Lower leg skin (tissue), 4 donors: ENCODE measurements around the gene SOCS6. TPM values are rescaled to one million over a fixed set of nuclear protein-coding genes. Genes with fewer than 3 reads are reported as not detected.

Experiments
- DNase-seq, 2 donors: peaks; one replicate each; pipeline ENCODE4 v3.0.0-alpha.2; 2019; ENCODE audit warnings: low spot score in 2 of 2
- H3K4me3 ChIP-seq: fragments of 200-600 bp; sonication (generic); 2 replicates; pipeline ENCODE4 v1.5.1; 2017; ENCODE audit warnings: mild to moderate bottlenecking, low read depth; ENCODE audit not compliant: poor library complexity, severe bottlenecking
- POLR2A ChIP-seq, 2 donors: fragments of 450-650 bp; IDR thresholded peaks; one replicate each; pipeline ENCODE4 v1.6.1; 2016 to 2017; ENCODE audit warnings: antibody characterized with exemption in 2 of 2, mild to moderate bottlenecking in 1 of 2, moderate library complexity in 1 of 2
- WGBS, 2 donors: methylation state at CpG; one replicate each; pipeline ENCODE4 v1.1.5; 2018; 5-methylcytosine and 5-hydroxymethylcytosine counted together
- intact Hi-C: fragments of 100-400 bp; cut with DNase I; formaldehyde crosslinking; loops from one replicate; pipeline ENCODE4 v1.15.0; 2023; ENCODE audit warnings: low total_unique reads
- total RNA-seq, 4 donors: library from RNA; depleted of rRNA; stranded (reverse); fragments of >200 nt; gene quantifications; one replicate each; pipeline ENCODE4 v1.1.0, GENCODE V29; 2016
- TF ChIP-seq, protein P1 (sequence below), 3 donors: fragments of 450-650 bp; IDR thresholded peaks; one replicate each; pipeline ENCODE4 v1.5.1; 2016; ENCODE audit warnings: antibody characterized with exemption in 3 of 3, mild to moderate bottlenecking in 3 of 3, moderate library complexity in 2 of 3

SOCS6 gene
- total RNA-seq, 4 donors from 2014 or later = 13.3 to 19.7 (median 18.7) TPM

GRCh38 chr18:70308555-70309294, 19.9 kb downstream of the SOCS6 start:
- no peak for DNase-seq
- no peak overlapping the region for H3K4me3 ChIP-seq
- TF ChIP-seq POLR2A (IDR thresholded peaks at IDR 0.05) = no peak
- TF ChIP-seq, protein P1, sequence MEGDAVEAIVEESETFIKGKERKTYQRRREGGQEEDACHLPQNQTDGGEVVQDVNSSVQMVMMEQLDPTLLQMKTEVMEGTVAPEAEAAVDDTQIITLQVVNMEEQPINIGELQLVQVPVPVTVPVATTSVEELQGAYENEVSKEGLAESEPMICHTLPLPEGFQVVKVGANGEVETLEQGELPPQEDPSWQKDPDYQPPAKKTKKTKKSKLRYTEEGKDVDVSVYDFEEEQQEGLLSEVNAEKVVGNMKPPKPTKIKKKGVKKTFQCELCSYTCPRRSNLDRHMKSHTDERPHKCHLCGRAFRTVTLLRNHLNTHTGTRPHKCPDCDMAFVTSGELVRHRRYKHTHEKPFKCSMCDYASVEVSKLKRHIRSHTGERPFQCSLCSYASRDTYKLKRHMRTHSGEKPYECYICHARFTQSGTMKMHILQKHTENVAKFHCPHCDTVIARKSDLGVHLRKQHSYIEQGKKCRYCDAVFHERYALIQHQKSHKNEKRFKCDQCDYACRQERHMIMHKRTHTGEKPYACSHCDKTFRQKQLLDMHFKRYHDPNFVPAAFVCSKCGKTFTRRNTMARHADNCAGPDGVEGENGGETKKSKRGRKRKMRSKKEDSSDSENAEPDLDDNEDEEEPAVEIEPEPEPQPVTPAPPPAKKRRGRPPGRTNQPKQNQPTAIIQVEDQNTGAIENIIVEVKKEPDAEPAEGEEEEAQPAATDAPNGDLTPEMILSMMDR (IDR thresholded peaks at IDR 0.05) = no peak
- 86 to 98% methylated on average over 1 of the region's 1 CpG for WGBS, 2 donors
- intact Hi-C loops = no loop called here

DNA sequence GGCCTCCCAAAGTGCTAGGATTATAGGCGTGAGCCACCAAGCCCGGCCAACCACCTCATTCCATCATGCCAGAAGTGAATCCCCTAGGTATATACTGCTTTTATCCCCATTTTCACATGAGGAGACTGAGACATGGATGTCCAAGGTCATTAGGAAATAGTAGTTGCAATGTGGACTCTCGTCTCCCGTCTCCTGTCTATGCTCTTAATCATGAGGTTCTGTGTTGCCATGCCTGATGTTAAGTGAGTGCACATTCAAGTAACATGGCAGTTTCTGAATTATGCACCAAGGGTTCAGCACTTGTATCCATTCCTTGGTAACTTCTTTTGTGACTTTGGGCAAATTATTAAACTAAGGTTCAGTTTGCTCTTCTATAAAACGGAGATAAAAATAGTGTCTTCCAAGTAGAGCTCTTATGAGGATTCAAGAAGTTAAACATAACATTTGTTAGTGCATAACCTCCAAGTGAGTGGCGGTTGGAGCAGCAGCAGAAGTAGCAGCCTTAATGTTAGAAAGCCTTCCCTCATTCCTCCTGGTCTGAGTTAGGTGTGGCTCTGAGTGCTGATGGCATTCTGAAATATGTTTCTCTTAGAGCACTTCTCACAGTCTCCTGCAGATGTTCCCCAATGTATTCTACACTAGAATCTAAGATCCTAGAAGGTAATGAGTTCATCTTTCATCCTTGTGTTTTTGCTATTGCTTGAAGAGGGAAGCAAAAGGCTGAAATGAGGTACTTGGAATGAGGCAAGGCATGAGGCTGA, 21.9 kb downstream of the SOCS6 start:
- TF ChIP-seq, protein P1 (IDR thresholded peaks at IDR 0.05) = no peak
- no peak for TF ChIP-seq POLR2A (IDR thresholded peaks at IDR 0.05)
- intact Hi-C loops = loop anchor here (2.0 kb wide), 1 partner anchor 72 kb away; no protein-coding TSS in a partner anchor
- no peak overlapping the region for H3K4me3 ChIP-seq
- 93 to 96% methylated on average over 6 of the region's 6 CpGs for WGBS, 2 donors
- DNase-seq = no peak

DNA sequence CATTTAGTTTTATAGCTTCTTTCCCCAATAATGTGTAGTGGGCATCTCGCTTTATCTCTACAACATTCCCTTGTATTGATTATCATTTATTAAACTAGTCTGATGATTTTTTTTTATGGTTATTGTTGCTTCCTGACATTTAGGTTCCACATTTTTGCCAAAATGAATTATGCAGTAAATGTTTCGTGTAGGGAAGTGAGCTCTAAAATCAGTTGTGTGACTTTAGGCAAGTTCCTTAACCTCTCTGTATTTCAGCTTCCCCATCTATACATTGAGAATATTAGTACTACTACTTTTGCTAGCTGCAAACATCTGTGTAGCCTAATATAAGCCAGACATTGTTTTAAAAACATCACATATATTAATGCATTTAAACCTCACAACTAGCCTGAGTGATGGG, 22.9 kb downstream of the SOCS6 start:
- intact Hi-C loops = loop anchor here (2.0 kb wide), 1 partner anchor 73 kb away; no protein-coding TSS in a partner anchor
- 81 to 83% methylated on average over 2 of the region's 2 CpGs for WGBS, 2 donors
- TF ChIP-seq, protein P1 (IDR thresholded peaks at IDR 0.05) = no peak
- TF ChIP-seq POLR2A (IDR thresholded peaks at IDR 0.05) = no peak
- DNase-seq = no peak
- no peak overlapping the region for H3K4me3 ChIP-seq

- intact Hi-C loops = no loop called here
- no peak for TF ChIP-seq POLR2A (IDR thresholded peaks at IDR 0.05)
- TF ChIP-seq, protein P1 (IDR thresholded peaks at IDR 0.05) = no peak
- WGBS, 2 donors = 83 to 93% methylated on average over 3 of the region's 3 CpGs
- DNase-seq = no peak
- no peak overlapping the region for H3K4me3 ChIP-seq
Observed at GRCh38 chr18:70313640-70314039, 24.8 kb downstream of the SOCS6 start.

- DNase-seq = no peak
- TF ChIP-seq, protein P1 (IDR thresholded peaks at IDR 0.05) = no peak
- TF ChIP-seq POLR2A (IDR thresholded peaks at IDR 0.05) = no peak
- 93% methylated on average over 6 of the region's 6 CpGs for WGBS, 2 donors
- no peak overlapping the region for H3K4me3 ChIP-seq
- intact Hi-C loops = no loop called here
Observed at GRCh38 chr18:70314151-70314782, 25.4 kb downstream of the SOCS6 start.
